Colonic mucosa (tissue), 4 donors: Measurements from ENCODE around the gene TMEM196. TPM values are rescaled to one million over a fixed set of nuclear protein-coding genes. Genes with fewer than 3 reads are reported as not detected.

Experiments
- DNase-seq: peaks from one replicate; pipeline ENCODE4 v3.0.0-alpha.2; 2020
- H3K27ac ChIP-seq: fragments of 200-600 bp; one replicate; pipeline ENCODE4 v1.8.0; 2021
- H3K27me3 ChIP-seq: fragments of 200-600 bp; one replicate; pipeline ENCODE4 v1.8.0; 2021
- H3K36me3 ChIP-seq: fragments of 200-600 bp; one replicate; pipeline ENCODE4 v1.8.0; 2021
- H3K4me1 ChIP-seq: fragments of 200-600 bp; one replicate; pipeline ENCODE4 v1.8.0; 2021; ENCODE audit warnings: mild to moderate bottlenecking
- H3K4me3 ChIP-seq: fragments of 200-600 bp; one replicate; pipeline ENCODE4 v1.8.0; 2021
- H3K9ac ChIP-seq, 2 donors: one replicate each; pipeline ENCODE4 v1.7.0; 2013; ENCODE audit warnings: control low read depth in 2 of 2, low read depth in 2 of 2, low read length in 2 of 2
- H3K9me3 ChIP-seq: fragments of 200-600 bp; one replicate; pipeline ENCODE4 v1.8.0; 2021
- CTCF ChIP-seq: fragments of 200-600 bp; IDR thresholded peaks from one replicate; pipeline ENCODE4 v1.8.0; 2022; ENCODE audit warnings: antibody characterized with exemption, mild to moderate bottlenecking
- intact Hi-C: fragments of 100-400 bp; cut with DNase I; formaldehyde crosslinking; loops from one replicate; pipeline ENCODE4 v1.14.1; 2022
- total RNA-seq, 2 donors: library from RNA; stranded (reverse); fragmentation: NEBNext Ultra II Directional in 1 of 2; extraction: Animal tissue kit (Norgen Biotek cat#: 25700) in 1 of 2; gene quantifications; one replicate each; pipeline ENCODE4 v1.2.1, GENCODE V29; 2021
- donor health status: healthy.
- donor health status: DM: no; HTN: no; CAD: no.
- donor health status: DM: no; HTN: no; CAD: no.

Gene TMEM196
- total RNA-seq, 2 donors from 2014 or later = not detected

DNA sequence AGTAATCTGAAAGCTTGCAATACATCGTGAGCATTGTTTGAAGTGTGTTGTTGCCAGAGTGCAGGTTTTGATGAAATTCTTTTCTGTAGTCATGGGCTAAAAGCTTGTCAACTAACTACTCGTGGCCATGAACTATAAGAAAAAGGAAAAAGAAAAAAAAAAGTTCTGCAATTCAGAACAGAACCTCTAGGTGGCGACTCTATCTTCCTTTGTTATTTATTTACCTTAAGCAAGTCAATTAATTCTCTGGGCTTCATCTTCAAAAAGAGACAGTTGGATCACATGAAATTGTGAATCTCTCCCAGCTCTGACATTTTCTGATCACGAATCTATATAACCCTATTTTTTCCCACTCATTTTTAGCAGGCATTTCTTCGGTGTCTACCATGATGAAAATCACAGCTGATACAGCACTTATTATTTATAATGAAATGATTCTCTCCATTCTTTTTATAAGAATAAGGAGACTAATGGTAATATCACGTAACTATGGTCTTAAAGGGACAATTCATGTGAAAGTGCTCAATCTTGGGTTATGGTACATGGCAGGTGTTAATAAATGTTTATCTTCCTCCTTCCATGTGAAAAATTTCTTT is 18.8 kb downstream of the TMEM196 start:
- no peaks in the 10 kb centered on the region for H3K36me3 ChIP-seq
- DNase-seq = no peak
- peak; percentile 68 for TF ChIP-seq CTCF
- no peak overlapping the region for H3K9ac ChIP-seq
- H3K27me3 ChIP-seq = no peaks in the 10 kb centered on the region
- intact Hi-C loops = loop anchor here (5.0 kb wide), 1 partner anchor 418 kb away; no protein-coding TSS in a partner anchor
- no peaks in the 10 kb centered on the region for H3K9me3 ChIP-seq
- H3K4me1 ChIP-seq = no peaks in the 10 kb centered on the region
- H3K27ac ChIP-seq = no peak overlapping the region
- no peak overlapping the region for H3K4me3 ChIP-seq

DNA sequence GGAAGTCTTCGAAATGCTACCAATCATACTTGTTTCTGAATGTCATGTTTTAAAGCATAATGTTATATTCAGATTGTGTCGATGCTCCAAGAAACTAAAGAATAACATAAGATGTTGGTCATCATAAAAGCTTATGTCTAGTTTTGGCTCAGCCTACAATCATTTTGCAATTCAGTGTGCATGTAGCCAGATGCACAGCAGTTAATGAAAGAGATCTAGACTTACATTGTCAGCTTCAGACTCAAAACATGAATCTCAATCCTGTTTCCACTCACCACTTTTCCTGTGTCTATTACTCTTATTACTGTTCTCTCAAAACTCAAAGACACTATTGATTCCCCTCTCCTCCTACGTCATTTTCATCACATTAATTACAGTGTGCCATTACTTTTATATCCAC is 21.4 kb downstream of the TMEM196 start:
- H3K27me3 ChIP-seq = no peaks in the 10 kb centered on the region
- H3K36me3 ChIP-seq = no peaks in the 10 kb centered on the region
- no peaks in the 10 kb centered on the region for H3K9me3 ChIP-seq
- H3K27ac ChIP-seq = no peak overlapping the region
- H3K4me3 ChIP-seq = no peak overlapping the region
- no peak for TF ChIP-seq CTCF
- intact Hi-C loops = loop anchor here (5.0 kb wide), 1 partner anchor 420 kb away; no protein-coding TSS in a partner anchor
- H3K9ac ChIP-seq = no peak overlapping the region
- no peak for DNase-seq
- H3K4me1 ChIP-seq = no peaks in the 10 kb centered on the region

DNA sequence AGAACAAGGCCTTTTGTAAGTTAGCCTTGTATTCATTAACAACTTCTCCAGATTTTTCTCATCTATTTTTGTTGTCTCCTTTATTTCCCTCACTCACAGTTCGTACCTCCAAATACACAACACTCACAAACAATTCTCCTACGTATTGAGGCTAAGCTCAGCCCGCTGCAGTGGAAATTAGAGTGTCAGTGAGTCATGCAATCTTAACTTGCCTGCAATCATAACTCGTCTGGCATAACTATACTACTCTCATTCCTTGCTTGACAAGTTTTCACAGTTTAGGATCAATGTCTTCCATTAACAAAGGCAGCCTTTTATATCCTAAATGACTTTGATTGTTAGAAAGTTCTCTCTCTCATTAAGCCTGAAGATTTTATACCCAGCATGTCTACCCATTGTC is 23.8 kb downstream of the TMEM196 start:
- Histone ChIP-seq H3K9me3 (no peaks in the 10 kb centered on the region), H3K4me3 (no peak overlapping the region), H3K9ac (no peak overlapping the region), H3K27ac (no peak overlapping the region), H3K4me1 (no peaks in the 10 kb centered on the region), H3K27me3 (no peaks in the 10 kb centered on the region), H3K36me3 (no peaks in the 10 kb centered on the region)
- no peak for TF ChIP-seq CTCF
- intact Hi-C loops = loop anchor here (2.0 to 10.0 kb wide), 3 partner anchors 423 to 847 kb away; no protein-coding TSS in a partner anchor
- DNase-seq = no peak

GRCh38 chr7:19747740-19748339 is 25.6 kb downstream of the TMEM196 start:
- intact Hi-C loops = loop anchor here (2.0 to 10.0 kb wide), 2 partner anchors 567 to 849 kb away; no protein-coding TSS in a partner anchor
- Histone ChIP-seq H3K9ac (no peak overlapping the region), H3K27me3 (no peaks in the 10 kb centered on the region), H3K27ac (no peak overlapping the region), H3K36me3 (no peaks in the 10 kb centered on the region), H3K4me3 (no peak overlapping the region), H3K4me1 (no peaks in the 10 kb centered on the region), H3K9me3 (no peaks in the 10 kb centered on the region)
- no peak for DNase-seq
- TF ChIP-seq CTCF = peak; percentile 20

DNA sequence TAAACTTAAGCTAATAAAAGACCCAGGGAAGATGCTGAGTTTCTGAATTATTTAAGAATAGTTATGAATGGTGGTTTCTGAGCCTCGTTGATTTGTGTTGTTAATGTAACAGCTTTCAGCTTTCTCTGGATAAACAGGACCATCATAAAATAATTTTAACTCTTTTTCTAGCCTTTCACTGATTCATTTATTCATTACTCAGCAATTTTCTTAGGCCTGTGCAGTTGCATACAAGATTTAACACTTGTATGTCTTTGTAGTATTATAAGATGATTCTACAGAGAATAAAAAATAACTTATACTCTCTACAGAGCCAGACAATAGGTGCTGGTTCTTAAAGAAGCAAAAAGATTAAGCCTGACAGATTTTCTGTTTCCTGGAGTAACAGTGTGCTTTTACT is 29.3 kb downstream of the TMEM196 start:
- no peaks in the 10 kb centered on the region for H3K9me3 ChIP-seq
- no peak overlapping the region for H3K27ac ChIP-seq
- H3K36me3 ChIP-seq = no peaks in the 10 kb centered on the region
- intact Hi-C loops = loop anchor here (10.0 kb wide), 1 partner anchor 571 kb away; no protein-coding TSS in a partner anchor
- DNase-seq = no peak
- H3K4me3 ChIP-seq = no peak overlapping the region
- TF ChIP-seq CTCF = no peak
- H3K4me1 ChIP-seq = no peaks in the 10 kb centered on the region
- H3K27me3 ChIP-seq = no peaks in the 10 kb centered on the region
- H3K9ac ChIP-seq = no peak overlapping the region
